ENCODE results near the gene KRT14. TPM values are rescaled to one million over a fixed set of nuclear protein-coding genes. Genes with fewer than 3 reads are reported as not detected.
A peak's percentile ranks its signal among the peaks of the same experiment; 100 is the strongest.

Gene KRT14
- total and polyA plus RNA-seq, 8 donors, result 0.26 to 0.38 (median 0.29) TPM; not detected in 4

DNA sequence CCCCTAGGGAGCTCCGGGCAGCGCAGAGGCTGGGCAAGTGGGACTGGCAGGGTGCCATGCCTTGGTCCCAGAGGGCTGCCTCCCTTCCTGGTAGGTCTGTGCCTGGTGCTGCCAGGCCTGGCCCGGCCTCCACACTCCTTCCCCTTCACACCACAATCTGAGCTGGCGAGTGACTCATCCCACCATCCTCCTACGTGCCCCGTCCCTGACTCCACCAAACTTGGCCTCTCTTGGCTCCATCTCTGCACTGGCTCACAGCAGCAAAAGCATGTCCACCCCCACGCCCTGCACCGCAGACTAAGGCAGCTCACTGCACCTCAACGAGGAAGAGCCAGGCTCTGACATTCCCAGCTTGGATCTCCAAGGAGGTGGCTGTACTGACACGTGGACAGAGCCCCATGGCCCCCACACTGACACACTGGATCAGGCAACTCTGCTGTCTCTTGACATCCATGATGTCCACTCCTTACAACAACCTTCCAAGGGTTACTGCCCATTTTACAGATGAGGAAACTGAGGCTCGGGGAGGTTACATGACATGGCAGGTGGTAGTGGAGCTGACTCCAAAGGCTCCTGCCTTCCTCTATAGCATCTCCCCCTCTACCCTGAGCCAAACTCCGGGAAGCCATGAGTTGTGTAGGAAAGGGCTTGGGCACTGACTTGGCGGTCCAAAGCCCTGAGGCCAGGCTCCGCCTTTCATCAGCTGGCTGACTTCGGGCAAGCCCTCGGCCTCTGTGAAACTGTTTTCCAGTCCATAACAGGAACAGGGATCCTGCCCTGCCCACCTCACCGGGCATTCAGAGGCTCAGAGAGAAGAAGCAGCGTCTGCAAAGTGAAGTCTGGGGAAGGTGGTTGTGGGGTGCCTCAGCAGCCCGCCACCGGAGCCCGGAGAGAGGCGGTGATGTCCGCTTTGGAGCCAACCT is 38.5 kb downstream of the KRT14 start:
- ATAC-seq (peak; percentile 29 to 77 (median 54)), DNase-seq (peak; percentile 12 to 77 (median 60)), FAIRE-seq (no peak)
- H3K27ac ChIP-seq, result peak overlapping the region in 2 of 4 donors; percentile 58 to 63
- TF ChIP-seq, protein P1, sequence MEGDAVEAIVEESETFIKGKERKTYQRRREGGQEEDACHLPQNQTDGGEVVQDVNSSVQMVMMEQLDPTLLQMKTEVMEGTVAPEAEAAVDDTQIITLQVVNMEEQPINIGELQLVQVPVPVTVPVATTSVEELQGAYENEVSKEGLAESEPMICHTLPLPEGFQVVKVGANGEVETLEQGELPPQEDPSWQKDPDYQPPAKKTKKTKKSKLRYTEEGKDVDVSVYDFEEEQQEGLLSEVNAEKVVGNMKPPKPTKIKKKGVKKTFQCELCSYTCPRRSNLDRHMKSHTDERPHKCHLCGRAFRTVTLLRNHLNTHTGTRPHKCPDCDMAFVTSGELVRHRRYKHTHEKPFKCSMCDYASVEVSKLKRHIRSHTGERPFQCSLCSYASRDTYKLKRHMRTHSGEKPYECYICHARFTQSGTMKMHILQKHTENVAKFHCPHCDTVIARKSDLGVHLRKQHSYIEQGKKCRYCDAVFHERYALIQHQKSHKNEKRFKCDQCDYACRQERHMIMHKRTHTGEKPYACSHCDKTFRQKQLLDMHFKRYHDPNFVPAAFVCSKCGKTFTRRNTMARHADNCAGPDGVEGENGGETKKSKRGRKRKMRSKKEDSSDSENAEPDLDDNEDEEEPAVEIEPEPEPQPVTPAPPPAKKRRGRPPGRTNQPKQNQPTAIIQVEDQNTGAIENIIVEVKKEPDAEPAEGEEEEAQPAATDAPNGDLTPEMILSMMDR (IDR thresholded peaks at IDR 0.05), result no peak
- WGBS, 2 donors, result 32 to 42% methylated on average over 23 of the region's 23 CpGs
- intact Hi-C loops (cut with DNase I), result loop anchor here in 1 of 3 donors (5.0 kb wide), 1 partner anchor 109 kb away; no protein-coding TSS in a partner anchor
- H3K36me3 ChIP-seq, result no peaks in the 10 kb centered on the region
- no peaks in the 10 kb centered on the region for H3K27me3 ChIP-seq
- H3K4me3 ChIP-seq, result peak overlapping the region in 2 of 4 donors; percentile 3 to 30
- H3K9me3 ChIP-seq, result no peaks in the 10 kb centered on the region
- peaks cover 0 to 14% (median 7%) of the 10 kb centered on the region in 3 donors for H3K4me1 ChIP-seq

DNA sequence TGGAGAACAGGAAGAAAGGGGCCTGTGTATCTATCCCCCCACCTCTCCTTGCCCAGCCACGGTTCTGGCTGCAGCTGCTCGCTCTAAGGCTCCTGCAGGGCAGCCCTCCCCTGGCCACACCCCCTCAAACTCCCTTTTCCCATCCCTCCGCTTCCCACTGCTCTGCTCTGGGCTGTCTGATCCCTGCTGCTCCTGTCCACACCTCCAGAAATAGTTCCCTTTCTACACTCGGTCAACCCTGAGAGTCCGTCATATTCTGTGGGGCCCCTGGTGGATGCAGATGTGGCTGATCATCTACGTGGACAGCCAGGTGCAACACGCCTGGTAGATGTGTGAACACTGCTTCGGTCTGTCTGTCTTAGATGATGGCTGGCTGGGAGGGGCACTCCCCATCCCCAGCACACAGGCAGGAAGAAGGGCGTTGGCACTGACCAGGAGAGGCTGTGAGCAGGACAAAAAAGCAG is 39.3 kb downstream of the KRT14 start:
- no peaks in the 10 kb centered on the region for H3K27me3 ChIP-seq
- DNase-seq (no peak), FAIRE-seq (no peak), ATAC-seq (peak in 1 of 4 donors; percentile 2)
- TF ChIP-seq, protein P1 (IDR thresholded peaks at IDR 0.05), result no peak
- H3K27ac ChIP-seq, result peak overlapping the region in 2 of 4 donors; percentile 58 to 63
- WGBS, 2 donors, result 60 to 77% methylated on average over 9 of the region's 9 CpGs
- H3K36me3 ChIP-seq, result no peaks in the 10 kb centered on the region
- no peaks in the 10 kb centered on the region for H3K9me3 ChIP-seq
- H3K4me1 ChIP-seq, result peaks cover 0 to 14% (median 7%) of the 10 kb centered on the region in 3 donors
- intact Hi-C loops (cut with DNase I), result loop anchor here in 1 of 3 donors (5.0 kb wide), 1 partner anchor 110 kb away; no protein-coding TSS in a partner anchor
- no peak overlapping the region for H3K4me3 ChIP-seq

DNA sequence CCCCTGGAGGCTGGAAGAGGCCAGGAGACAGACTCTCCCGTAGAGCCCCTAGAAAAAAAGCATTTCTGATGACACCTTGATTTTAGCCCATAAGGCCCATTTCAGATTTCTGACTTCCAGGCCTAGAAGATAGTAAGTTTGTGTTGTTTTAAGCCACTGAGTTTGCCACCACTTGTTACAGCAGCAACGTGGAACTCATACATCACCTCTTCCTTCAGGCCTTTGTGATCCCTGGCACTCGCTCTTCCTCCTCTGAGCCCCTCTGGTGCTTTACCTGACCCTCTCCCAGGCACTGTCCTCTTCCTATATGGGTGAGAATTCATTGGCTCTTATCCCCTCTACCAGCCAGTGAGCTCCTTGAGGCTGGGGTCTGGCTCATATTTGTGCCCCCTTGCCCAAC is 39.9 kb downstream of the KRT14 start:
- TF ChIP-seq, protein P1 (IDR thresholded peaks at IDR 0.05), result no peak
- 88 to 95% methylated on average over 3 of the region's 3 CpGs for WGBS, 2 donors
- no peak for ATAC-seq
- intact Hi-C loops (cut with DNase I), result loop anchor here in 1 of 3 donors (5.0 kb wide), 1 partner anchor 110 kb away; no protein-coding TSS in a partner anchor
- Histone ChIP-seq H3K36me3 (no peaks in the 10 kb centered on the region), H3K27ac (no peak overlapping the region), H3K9me3 (no peaks in the 10 kb centered on the region), H3K4me3 (no peak overlapping the region), H3K4me1 (peaks cover 0 to 14% (median 7%) of the 10 kb centered on the region in 3 donors), H3K27me3 (no peaks in the 10 kb centered on the region)
- FAIRE-seq, result no peak
- no peak for DNase-seq

DNA sequence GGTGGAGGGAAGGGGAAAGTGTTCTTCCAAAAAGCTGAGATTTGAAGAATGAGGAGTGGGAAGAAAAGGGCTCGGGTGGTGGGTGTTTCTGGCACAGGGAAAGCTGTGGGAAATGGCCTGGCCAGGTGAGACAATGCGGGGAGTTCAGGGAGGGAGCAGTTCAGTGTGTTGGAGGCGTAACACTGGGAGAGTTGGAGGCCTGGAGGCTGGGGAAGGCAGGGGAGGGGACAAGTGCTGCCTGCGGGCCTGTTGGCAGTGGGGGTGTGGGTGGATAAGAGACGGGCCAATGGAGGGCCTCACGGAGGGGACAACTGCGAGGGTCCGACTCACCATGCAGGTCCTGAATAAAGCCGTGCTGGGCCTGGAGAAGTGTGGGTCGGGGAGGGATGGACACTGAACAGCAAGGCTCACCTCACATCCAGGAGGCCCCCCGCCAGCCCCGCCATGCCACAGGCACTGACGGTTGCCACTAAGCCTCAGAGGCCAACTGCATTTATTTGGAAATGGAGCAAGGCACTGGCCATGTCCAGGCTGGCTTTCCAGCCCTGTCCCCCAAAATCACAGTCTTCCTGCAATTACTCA is 40.8 kb downstream of the KRT14 start:
- Histone ChIP-seq H3K4me3 (no peak overlapping the region), H3K27ac (no peak overlapping the region), H3K4me1 (peaks cover 0 to 14% (median 7%) of the 10 kb centered on the region in 3 donors), H3K36me3 (no peaks in the 10 kb centered on the region), H3K27me3 (no peaks in the 10 kb centered on the region), H3K9me3 (no peaks in the 10 kb centered on the region)
- WGBS, 2 donors, result 77 to 85% methylated on average over 13 of the region's 13 CpGs
- TF ChIP-seq, protein P1 (IDR thresholded peaks at IDR 0.05), result no peak
- DNase-seq, result no peak
- no peak for FAIRE-seq
- ATAC-seq, result no peak
- intact Hi-C loops (cut with DNase I), result loop anchor here in 1 of 3 donors (5.0 kb wide), 1 partner anchor 111 kb away; no protein-coding TSS in a partner anchor

Measured in pancreas (tissue), 10 donors.